CD4-positive, CD25-positive, alpha-beta regulatory T cell (primary cell): ENCODE results near the gene NKAPD1. TPM values are rescaled to one million over a fixed set of nuclear protein-coding genes. Genes with fewer than 3 reads are reported as not detected.
A peak's percentile ranks its signal among the peaks of the same experiment; 100 is the strongest.
"Not testable (repeated sequence)": the region's sequence is repeated elsewhere in the genome, so short reads cannot be mapped to it uniquely, and the experiment has no call there.

Experiments
- ATAC-seq, 2 donors: fragments of 150-1000 bp; cut with Tn5 transposase; one replicate each; pipeline ENCODE4 v1.10.0; 2021; ENCODE audit warnings: low read depth in 2 of 2, moderate number of reproducible peaks in 2 of 2, moderate library complexity in 1 of 2
- DNase-seq, 3 donors: peaks; one replicate each; pipeline versions ENCODE4 v3.0.0 to v3.0.0-alpha.2; 2012 to 2022; ENCODE audit warnings: mixed read lengths in 1 of 3
- H3K27ac ChIP-seq: one replicate; pipeline ENCODE4 v1.7.0; 2013; ENCODE audit warnings: mild to moderate bottlenecking, low read length; ENCODE audit not compliant: insufficient read depth, poor library complexity, severe bottlenecking
- H3K27me3 ChIP-seq: one replicate; pipeline ENCODE4 v1.7.0; 2013; ENCODE audit warnings: low read length; ENCODE audit not compliant: control insufficient read depth, insufficient read depth
- H3K36me3 ChIP-seq: one replicate; pipeline ENCODE4 v1.7.0; 2013; ENCODE audit warnings: mild to moderate bottlenecking, low read length, moderate library complexity; ENCODE audit not compliant: control insufficient read depth, insufficient read depth
- H3K4me1 ChIP-seq: 2 replicates; pipeline ENCODE4 v1.7.0; 2013; ENCODE audit warnings: mild to moderate bottlenecking, low read length; ENCODE audit not compliant: insufficient read depth, control insufficient read depth, poor library complexity, severe bottlenecking
- H3K4me3 ChIP-seq: one replicate; pipeline ENCODE4 v1.7.0; 2013; ENCODE audit warnings: low read depth, mild to moderate bottlenecking, low read length, moderate library complexity
- H3K9me3 ChIP-seq, 2 experiments: 1 replicate in 1 of 2; 2 replicates in 1 of 2; pipeline ENCODE4 v1.7.0; 2013; ENCODE audit warnings: low read length in 2 of 2, mild to moderate bottlenecking in 1 of 2, moderate library complexity in 1 of 2; ENCODE audit not compliant: control insufficient read depth in 2 of 2
- H3K27ac Mint-ChIP-seq, 3 donors: one replicate each; pipeline ENCODE4 v1.8.0; 2020 to 2022; ENCODE audit warnings: mild to moderate bottlenecking in 3 of 3, mixed read lengths in 3 of 3, moderate library complexity in 2 of 3
- H3K27me3 Mint-ChIP-seq: one replicate; pipeline ENCODE4 v1.8.0; 2022; ENCODE audit warnings: mild to moderate bottlenecking, mixed read lengths
- H3K36me3 Mint-ChIP-seq: one replicate; pipeline ENCODE4 v1.8.0; 2020; ENCODE audit warnings: mixed read lengths
- H3K4me1 Mint-ChIP-seq, 4 donors: one replicate each; pipeline ENCODE4 v1.8.0; 2020 to 2022; ENCODE audit warnings: mixed read lengths in 4 of 4, mild to moderate bottlenecking in 1 of 4
- H3K4me3 Mint-ChIP-seq, 4 donors: one replicate each; pipeline ENCODE4 v1.8.0; 2020 to 2022; ENCODE audit warnings: mild to moderate bottlenecking in 4 of 4, mixed read lengths in 4 of 4, moderate library complexity in 3 of 4
- H3K9me3 Mint-ChIP-seq, 7 donors: one replicate each; pipeline ENCODE4 v1.8.0; 2020 to 2022; ENCODE audit warnings: mixed read lengths in 7 of 7, mild to moderate bottlenecking in 3 of 7, moderate library complexity in 2 of 7
- polyA plus RNA-seq, 4 donors: library from polyadenylated mRNA; unstranded; fragments of 300-500 nt; fragmentation: Illumina TruSeq; gene quantifications; one replicate each; pipeline ENCODE4 v1.2.3, GENCODE V29; 2021
- total RNA-seq: library from RNA; stranded (reverse); gene quantifications from one replicate; pipeline ENCODE4 v1.2.3, GENCODE V29; 2022

The NKAPD1 gene
- 11.2 TPM for total RNA-seq
- 10 to 100 TPM; 11.0 to 13.1 (median 11.8) TPM for polyA plus RNA-seq

- Histone ChIP-seq H3K27me3 (peaks cover 6% of the 10 kb centered on the region), H3K36me3 (peaks cover 22% of the 10 kb centered on the region), H3K9me3 (no peaks in the 10 kb centered on the region), H3K4me1 (peaks cover 16% of the 10 kb centered on the region), H3K27ac (peak within 1 kb of the TSS; percentile 68), H3K4me3 (peak within 1 kb of the TSS; percentile 83)
- ATAC-seq (peak; percentile 85 to 88), DNase-seq (peak; percentile 73 to 93 (median 87))
- H3K4me1 Mint-ChIP-seq = peaks cover 21 to 34% (median 26%) of the 10 kb centered on the region in 4 donors
- H3K27ac Mint-ChIP-seq = peak within 1 kb of the TSS; percentile 91 to 94 (median 94)
- H3K4me3 Mint-ChIP-seq = peak within 1 kb of the TSS; percentile 89 to 95 (median 94)
- H3K9me3 Mint-ChIP-seq = no peaks in the 10 kb centered on the region
- H3K27me3 Mint-ChIP-seq = peaks cover 35% of the 10 kb centered on the region
- H3K36me3 Mint-ChIP-seq = peaks cover 10% of the 10 kb centered on the region
These were observed at the start of gene NKAPD1, which contains the start of gene PIH1D2 for GRCh38 chr11:112073941-112074811. TSS of gene NKAPD1 (plus strand) at chr11:112074299. CDS start at chr11:112075575, 1,276 bp downstream. TSS of gene PIH1D2 (minus strand) at chr11:112074017. CDS start at chr11:112073174, 843 bp downstream.

GRCh38 chr11:112024773-112025678 lies 49.1 kb upstream of the NKAPD1 start, which contains the start of gene DLAT:
TSS of gene DLAT (plus strand) at chr11:112025408. CDS start at chr11:112025473, 65 bp downstream.
- peak within 1 kb of the TSS; percentile 84 for H3K4me3 ChIP-seq
- peaks cover 17% of the 10 kb centered on the region for H3K36me3 Mint-ChIP-seq

GRCh38 chr11:112025707-112026106 lies 48.4 kb upstream of the NKAPD1 start:
- Histone ChIP-seq H3K27ac (peak overlapping the region; percentile 75), H3K4me3 (peak overlapping the region; percentile 84), H3K4me1 (peaks cover 21% of the 10 kb centered on the region), H3K27me3 (no peaks in the 10 kb centered on the region), H3K9me3 (no peaks in the 10 kb centered on the region), H3K36me3 (peaks cover 23% of the 10 kb centered on the region)
- peaks cover 10 to 33% (median 24%) of the 10 kb centered on the region in 4 donors for H3K4me1 Mint-ChIP-seq
- peak overlapping the region; percentile 94 to 99 (median 97) for H3K27ac Mint-ChIP-seq
- DNase-seq (no peak), ATAC-seq (no peak)
- peaks cover 21% of the 10 kb centered on the region for H3K36me3 Mint-ChIP-seq
- no peaks in the 10 kb centered on the region for H3K27me3 Mint-ChIP-seq
- peak overlapping the region; percentile 99 to 100 (median 100) for H3K4me3 Mint-ChIP-seq
- H3K9me3 Mint-ChIP-seq = no peaks in the 10 kb centered on the region

More at GRCh38 chr11:112024773-112025678, 49.1 kb upstream of the NKAPD1 start, which contains the start of gene DLAT:
- Histone ChIP-seq H3K27ac (peak within 1 kb of the TSS; percentile 75), H3K9me3 (no peaks in the 10 kb centered on the region), H3K4me1 (peaks cover 21% of the 10 kb centered on the region), H3K36me3 (peaks cover 16% of the 10 kb centered on the region), H3K27me3 (no peaks in the 10 kb centered on the region)
- DNase-seq = peak; percentile 74 to 93 (median 86)
- peak; percentile 89 for ATAC-seq
- Mint-ChIP-seq H3K4me1 (peaks cover 10 to 29% (median 22%) of the 10 kb centered on the region in 4 donors), H3K9me3 (no peaks in the 10 kb centered on the region), H3K4me3 (peak within 1 kb of the TSS; percentile 99 to 100 (median 100)), H3K27ac (peak within 1 kb of the TSS; percentile 94 to 99 (median 97)), H3K27me3 (no peaks in the 10 kb centered on the region)

GRCh38 chr11:112026784-112027410 lies 47.2 kb upstream of the NKAPD1 start:
- not testable (repeated sequence) for H3K4me3 Mint-ChIP-seq, ATAC-seq, H3K9me3 ChIP-seq, H3K4me3 ChIP-seq, H3K27me3 ChIP-seq, H3K27ac ChIP-seq, DNase-seq, H3K27ac Mint-ChIP-seq, H3K27me3 Mint-ChIP-seq, H3K9me3 Mint-ChIP-seq
- H3K36me3 ChIP-seq = peaks cover 29% of the 10 kb centered on the region
- H3K4me1 ChIP-seq = peaks cover 21% of the 10 kb centered on the region
- Mint-ChIP-seq H3K36me3 (peaks cover 25% of the 10 kb centered on the region), H3K4me1 (peaks cover 10 to 33% (median 24%) of the 10 kb centered on the region in 4 donors)

GRCh38 chr11:112029460-112029859 lies 44.6 kb upstream of the NKAPD1 start:
- Histone ChIP-seq H3K27me3 (no peaks in the 10 kb centered on the region), H3K27ac (no peak overlapping the region), H3K4me3 (no peak overlapping the region), H3K36me3 (peaks cover 40% of the 10 kb centered on the region), H3K4me1 (peaks cover 13% of the 10 kb centered on the region), H3K9me3 (no peaks in the 10 kb centered on the region)
- H3K27ac Mint-ChIP-seq = peak overlapping the region in 1 of 3 donors; percentile 56
- H3K36me3 Mint-ChIP-seq = peaks cover 40% of the 10 kb centered on the region
- H3K4me1 Mint-ChIP-seq = peaks cover 13 to 26% (median 15%) of the 10 kb centered on the region in 4 donors
- peak overlapping the region in 2 of 4 donors; percentile 74 to 81 for H3K4me3 Mint-ChIP-seq
- H3K27me3 Mint-ChIP-seq = no peaks in the 10 kb centered on the region
- H3K9me3 Mint-ChIP-seq = no peaks in the 10 kb centered on the region
- ATAC-seq = no peak
- no peak for DNase-seq

- DNase-seq (no peak), ATAC-seq (no peak)
- Histone ChIP-seq H3K27me3 (no peaks in the 10 kb centered on the region), H3K27ac (no peak overlapping the region), H3K4me1 (no peaks in the 10 kb centered on the region), H3K36me3 (peaks cover 54% of the 10 kb centered on the region), H3K9me3 (no peaks in the 10 kb centered on the region), H3K4me3 (no peak overlapping the region)
- H3K4me3 Mint-ChIP-seq = no peak overlapping the region
- peak overlapping the region in 1 of 3 donors; percentile 35 for H3K27ac Mint-ChIP-seq
- H3K4me1 Mint-ChIP-seq = peaks cover 4 to 10% (median 8%) of the 10 kb centered on the region in 4 donors
- no peaks in the 10 kb centered on the region for H3K9me3 Mint-ChIP-seq
- no peaks in the 10 kb centered on the region for H3K27me3 Mint-ChIP-seq
- H3K36me3 Mint-ChIP-seq = peaks cover 49% of the 10 kb centered on the region
These were observed 40.2 kb upstream of the NKAPD1 start for GRCh38 chr11:112033902-112034301.

- no peak for DNase-seq
- no peaks in the 10 kb centered on the region for H3K27me3 Mint-ChIP-seq
- Histone ChIP-seq H3K27me3 (no peaks in the 10 kb centered on the region), H3K36me3 (peaks cover 52% of the 10 kb centered on the region), H3K4me1 (no peaks in the 10 kb centered on the region), H3K4me3 (no peak overlapping the region), H3K27ac (no peak overlapping the region), H3K9me3 (no peaks in the 10 kb centered on the region)
- ATAC-seq = no peak
- H3K27ac Mint-ChIP-seq = peak overlapping the region in 1 of 3 donors; percentile 26
- no peak overlapping the region for H3K4me3 Mint-ChIP-seq
- H3K4me1 Mint-ChIP-seq = peaks cover 0 to 12% (median 7%) of the 10 kb centered on the region in 4 donors
- H3K9me3 Mint-ChIP-seq = no peaks in the 10 kb centered on the region
- H3K36me3 Mint-ChIP-seq = peaks cover 52% of the 10 kb centered on the region
These were observed 36.6 kb upstream of the NKAPD1 start for GRCh38 chr11:112037527-112037926.
